Neural progenitor cell (in vitro differentiated cells): ENCODE data around the gene DSCAML1. TPM values are rescaled to one million over a fixed set of nuclear protein-coding genes. Genes with fewer than 3 reads are reported as not detected.

Experiments used
- DNase-seq: peaks from one replicate; pipeline ENCODE4 v3.0.0-alpha.2; 2016; ENCODE audit warnings: low spot score
- H2AFZ ChIP-seq: fragments of 200-600 bp; sonication (generic); replicated peaks from 2 replicates; pipeline ENCODE4 v1.6.1; 2016; ENCODE audit warnings: antibody characterized with exemption
- H3F3A ChIP-seq: fragments of 200-600 bp; sonication (generic); 2 replicates; pipeline ENCODE4 v1.6.1; 2016; ENCODE audit warnings: antibody characterized with exemption, low read depth
- H3K27ac ChIP-seq: fragments of 200-600 bp; sonication (generic); 2 replicates; pipeline ENCODE4 v1.5.1; 2016; ENCODE audit warnings: mild to moderate bottlenecking
- H3K27me3 ChIP-seq: fragments of 200-600 bp; sonication (generic); 2 replicates; pipeline ENCODE4 v1.6.1; 2016; ENCODE audit warnings: mild to moderate bottlenecking, moderate library complexity
- H3K36me3 ChIP-seq: fragments of 200-600 bp; sonication (generic); 2 replicates; pipeline ENCODE4 v1.5.1; 2016
- H3K4me1 ChIP-seq: fragments of 200-600 bp; sonication (generic); 2 replicates; pipeline ENCODE4 v1.6.1; 2016; ENCODE audit warnings: mixed run types
- H3K4me2 ChIP-seq: fragments of 200-600 bp; sonication (generic); 2 replicates; pipeline ENCODE4 v1.6.1; 2016
- H3K4me3 ChIP-seq: fragments of 200-600 bp; sonication (generic); 2 replicates; pipeline ENCODE4 v1.5.1; 2016
- H3K79me2 ChIP-seq: fragments of 200-600 bp; sonication (generic); 2 replicates; pipeline ENCODE4 v1.6.1; 2016; ENCODE audit warnings: low read depth
- H3K9ac ChIP-seq: fragments of 200-600 bp; sonication (generic); 2 replicates; pipeline ENCODE4 v1.6.1; 2016
- H3K9me3 ChIP-seq: fragments of 200-600 bp; sonication (generic); 2 replicates; pipeline ENCODE4 v1.5.1; 2016; ENCODE audit warnings: low read depth
- H4K20me1 ChIP-seq: fragments of 200-600 bp; sonication (generic); 2 replicates; pipeline ENCODE4 v1.6.1; 2016; ENCODE audit warnings: low read depth
- H3K27ac Mint-ChIP-seq: 3 replicates; pipeline ENCODE4 v1.8.0; 2021; ENCODE audit warnings: mixed read lengths
- H3K27me3 Mint-ChIP-seq: 2 replicates; pipeline ENCODE4 v1.8.0; 2022; ENCODE audit warnings: low read depth, mild to moderate bottlenecking, inconsistent platforms, moderate library complexity, mixed read lengths; ENCODE audit not compliant: insufficient read depth
- H3K36me3 Mint-ChIP-seq: 3 replicates; pipeline ENCODE4 v1.8.0; 2021; ENCODE audit warnings: mixed read lengths
- H3K4me1 Mint-ChIP-seq: 3 replicates; pipeline ENCODE4 v1.8.0; 2021; ENCODE audit warnings: mixed read lengths
- H3K4me3 Mint-ChIP-seq: 3 replicates; pipeline ENCODE4 v1.8.0; 2021; ENCODE audit warnings: mild to moderate bottlenecking, moderate library complexity, mixed read lengths
- H3K9me3 Mint-ChIP-seq: 3 replicates; pipeline ENCODE4 v1.8.0; 2020; ENCODE audit warnings: mixed read lengths
- CTCF ChIP-seq: fragments of 200-600 bp; sonication (generic); IDR thresholded peaks from 2 replicates; pipeline ENCODE4 v1.5.1; 2017; ENCODE audit warnings: antibody characterized with exemption, mild to moderate bottlenecking
- EZH2 ChIP-seq: fragments of 200-600 bp; sonication (generic); IDR thresholded peaks from 2 replicates; pipeline ENCODE4 v1.6.1; 2017; ENCODE audit warnings: antibody characterized with exemption, mild to moderate bottlenecking, moderate library complexity
- EZH2phosphoT487 ChIP-seq: fragments of 200-600 bp; sonication (generic); IDR thresholded peaks from 2 replicates; pipeline ENCODE4 v1.6.1; 2017; ENCODE audit warnings: antibody characterized with exemption
- total RNA-seq: library from RNA; depleted of rRNA; stranded (reverse); fragments of >200 nt; gene quantifications from 2 replicates; pipeline ENCODE4 v1.2.3, GENCODE V29; 2015; ENCODE audit warnings: low replicate concordance

Gene DSCAML1
- total RNA-seq, 1 donor from 2014 or later = 0.06 TPM

GRCh38 chr11:117668321-117668751 lies 128.7 kb downstream of the DSCAML1 start:
- H3K4me1 ChIP-seq = peaks cover 52% of the 10 kb centered on the region
- no peak overlapping the region for H3K9ac ChIP-seq
- no peaks in the 10 kb centered on the region for H3K36me3 ChIP-seq
- Mint-ChIP-seq H3K9me3 (no peaks in the 10 kb centered on the region), H3K36me3 (no peaks in the 10 kb centered on the region), H3K27me3 (peaks cover 22% of the 10 kb centered on the region), H3K4me3 (no peak overlapping the region), H3K27ac (no peak overlapping the region), H3K4me1 (peaks cover 84% of the 10 kb centered on the region)
- H4K20me1 ChIP-seq = peaks cover 19% of the 10 kb centered on the region
- H3K4me3 ChIP-seq = no peak overlapping the region
- H3K4me2 ChIP-seq = no peak overlapping the region
- H3K79me2 ChIP-seq = no peaks in the 10 kb centered on the region
- TF ChIP-seq EZH2phosphoT487 (no peak), EZH2 (no peak), CTCF (no peak)
- DNase-seq = no peak
- peaks cover 43% of the 10 kb centered on the region for H3F3A ChIP-seq
- no peak overlapping the region for H3K27ac ChIP-seq
- no peaks in the 10 kb centered on the region for H3K9me3 ChIP-seq
- peaks cover 51% of the 10 kb centered on the region for H3K27me3 ChIP-seq
- no peak overlapping the region for H2AFZ ChIP-seq

- Histone ChIP-seq H3K4me2 (peak overlapping the region; percentile 58), H3K79me2 (no peaks in the 10 kb centered on the region), H3K27me3 (peaks cover 21% of the 10 kb centered on the region), H3K4me3 (no peak overlapping the region), H2AFZ (no peak overlapping the region), H3K36me3 (no peaks in the 10 kb centered on the region), H4K20me1 (peaks cover 3% of the 10 kb centered on the region), H3K9me3 (no peaks in the 10 kb centered on the region), H3K9ac (no peak overlapping the region), H3K4me1 (peaks cover 40% of the 10 kb centered on the region), H3F3A (peaks cover 26% of the 10 kb centered on the region), H3K27ac (no peak overlapping the region)
- TF ChIP-seq CTCF (no peak), EZH2phosphoT487 (no peak), EZH2 (no peak)
- H3K36me3 Mint-ChIP-seq = no peaks in the 10 kb centered on the region
- DNase-seq = peak; percentile 82
- peak overlapping the region; percentile 40 for H3K27ac Mint-ChIP-seq
- H3K27me3 Mint-ChIP-seq = peaks cover 24% of the 10 kb centered on the region
- H3K9me3 Mint-ChIP-seq = no peaks in the 10 kb centered on the region
- H3K4me1 Mint-ChIP-seq = peaks cover 65% of the 10 kb centered on the region
- peak overlapping the region; percentile 54 for H3K4me3 Mint-ChIP-seq
Observed at GRCh38 chr11:117664897-117665296, 132.1 kb downstream of the DSCAML1 start.

GRCh38 chr11:117663821-117664220 lies 133.2 kb downstream of the DSCAML1 start:
- peak; percentile 46 for DNase-seq
- Histone ChIP-seq H3K79me2 (no peaks in the 10 kb centered on the region), H4K20me1 (no peaks in the 10 kb centered on the region), H3K9me3 (no peaks in the 10 kb centered on the region), H3K27me3 (peaks cover 12% of the 10 kb centered on the region), H3K27ac (no peak overlapping the region), H3K9ac (no peak overlapping the region), H3K4me1 (peaks cover 39% of the 10 kb centered on the region), H3F3A (peaks cover 23% of the 10 kb centered on the region), H2AFZ (no peak overlapping the region), H3K4me3 (no peak overlapping the region), H3K4me2 (peak overlapping the region; percentile 58), H3K36me3 (no peaks in the 10 kb centered on the region)
- Mint-ChIP-seq H3K36me3 (no peaks in the 10 kb centered on the region), H3K4me3 (peak overlapping the region; percentile 77), H3K27ac (peak overlapping the region; percentile 62), H3K4me1 (peaks cover 60% of the 10 kb centered on the region), H3K9me3 (no peaks in the 10 kb centered on the region), H3K27me3 (peaks cover 19% of the 10 kb centered on the region)
- no peak for TF ChIP-seq EZH2
- no peak for TF ChIP-seq EZH2phosphoT487
- no peak for TF ChIP-seq CTCF
